ENCODE data around the gene THADA. TPM values are rescaled to one million over a fixed set of nuclear protein-coding genes. Genes with fewer than 3 reads are reported as not detected.
A peak's percentile ranks its signal among the peaks of the same experiment; 100 is the strongest.
"Not testable (repeated sequence)": the region's sequence is repeated elsewhere in the genome, so short reads cannot be mapped to it uniquely, and the experiment has no call there.

The THADA gene
- total RNA-seq, 1 experiment from 2014 or later = 29.5 TPM

- no peak for DNase-seq (ENCODE audit: low read depth)
Measured at GRCh38 chr2:43306197-43306596, 289.6 kb downstream of the THADA start.

GRCh38 chr2:43305517-43305916 lies 290.3 kb downstream of the THADA start:
- no peak for DNase-seq (ENCODE audit: low read depth)

GRCh38 chr2:43305012-43305411 lies 290.8 kb downstream of the THADA start:
- DNase-seq (ENCODE audit: low read depth) = no peak

- no peak for DNase-seq (ENCODE audit: low read depth)
Measured at GRCh38 chr2:43303889-43304288, 291.9 kb downstream of the THADA start.

- no peak for DNase-seq (ENCODE audit: low read depth)
Measured at GRCh38 chr2:43302961-43303494, 292.8 kb downstream of the THADA start.

- DNase-seq (ENCODE audit: low read depth) = no peak
Measured at GRCh38 chr2:43302182-43302960, 293.5 kb downstream of the THADA start.

GRCh38 chr2:43300781-43301583 lies 294.9 kb downstream of the THADA start:
- DNase-seq (ENCODE audit: low read depth) = no peak

GRCh38 chr2:43300222-43300621 lies 295.6 kb downstream of the THADA start:
- DNase-seq (ENCODE audit: low read depth) = no peak

GRCh38 chr2:43298500-43298899 lies 297.3 kb downstream of the THADA start:
- no peak for DNase-seq (ENCODE audit: low read depth)

- DNase-seq (ENCODE audit: low read depth) = not testable (repeated sequence)
Measured at GRCh38 chr2:43297740-43298139, 298.1 kb downstream of the THADA start.

GRCh38 chr2:43294973-43295603 lies 300.8 kb downstream of the THADA start:
- DNase-seq (ENCODE audit: low read depth) = no peak

- DNase-seq (ENCODE audit: low read depth) = peak; percentile 97
Measured at GRCh38 chr2:43293744-43294695, 301.8 kb downstream of the THADA start.

GRCh38 chr2:43292851-43293743 lies 302.7 kb downstream of the THADA start:
- no peak for DNase-seq (ENCODE audit: low read depth)

GRCh38 chr2:43292297-43292696 lies 303.5 kb downstream of the THADA start:
- no peak for DNase-seq (ENCODE audit: low read depth)

- DNase-seq (ENCODE audit: low read depth) = no peak
Measured at GRCh38 chr2:43289331-43289730, 306.5 kb downstream of the THADA start.

- no peak for DNase-seq (ENCODE audit: low read depth)
Measured at GRCh38 chr2:43288417-43289305, 307.2 kb downstream of the THADA start.

GRCh38 chr2:43285987-43286386 lies 309.9 kb downstream of the THADA start:
- DNase-seq (ENCODE audit: low read depth) = no peak

GRCh38 chr2:43284967-43285366 lies 310.9 kb downstream of the THADA start:
- DNase-seq (ENCODE audit: low read depth) = no peak

GRCh38 chr2:43284347-43284746 lies 311.5 kb downstream of the THADA start:
- DNase-seq (ENCODE audit: low read depth) = not testable (repeated sequence)
